Activated gamma-delta T cell treated with anti-CD3 and anti-CD28 coated beads, Interleukin-2, amount 50 U/mL, for 16 hours (primary cell): Measurements from ENCODE around the gene CELF5.

Experiments used
- DNase-seq: peaks from one replicate; pipeline ENCODE4 v3.0.0-alpha.2; 2020; ENCODE audit warnings: low read depth

The CELF5 gene

GRCh38 chr19:3224346-3225168, at the start of gene CELF5:
Gene CELF5, plus strand, starts transcription at chr19:3224661. Its CDS starts 79 bp downstream, at chr19:3224740.
- peak; percentile 32 for DNase-seq

GRCh38 chr19:3175781-3176714, 48.4 kb upstream of the CELF5 start:
- no peak for DNase-seq

GRCh38 chr19:3176715-3177501, 47.6 kb upstream of the CELF5 start:
- peak; percentile 47 for DNase-seq

GRCh38 chr19:3178377-3178972, 46.0 kb upstream of the CELF5 start, which contains the start of gene S1PR4:
Gene S1PR4, plus strand, starts transcription at chr19:3178769. Its CDS starts 24 bp downstream, at chr19:3178793.
- peak; percentile 54 for DNase-seq

GRCh38 chr19:3178973-3179738, 45.3 kb upstream of the CELF5 start:
- no peak for DNase-seq

GRCh38 chr19:3179739-3180293, 44.6 kb upstream of the CELF5 start:
- no peak for DNase-seq

GRCh38 chr19:3183721-3184641, 40.5 kb upstream of the CELF5 start:
- no peak for DNase-seq

GRCh38 chr19:3184847-3185460, 39.5 kb upstream of the CELF5 start:
- DNase-seq, result peak; percentile 52

GRCh38 chr19:3185461-3186159, 38.9 kb upstream of the CELF5 start, which contains the start of gene NCLN:
Gene NCLN, plus strand, starts transcription at chr19:3185930. Its CDS starts 101 bp downstream, at chr19:3186031.
- peak; percentile 91 for DNase-seq

GRCh38 chr19:3186160-3186688, 38.2 kb upstream of the CELF5 start:
- DNase-seq, result no peak

- no peak for DNase-seq
Observed at GRCh38 chr19:3186891-3187661, 37.4 kb upstream of the CELF5 start.

GRCh38 chr19:3187662-3188511, 36.6 kb upstream of the CELF5 start:
- no peak for DNase-seq

- DNase-seq, result no peak
Observed at GRCh38 chr19:3188627-3189596, 35.5 kb upstream of the CELF5 start.

GRCh38 chr19:3189702-3190469, 34.6 kb upstream of the CELF5 start:
- DNase-seq, result no peak
